K562 (cell line): Measurements from ENCODE around the gene CBX8. TPM values are rescaled to one million over a fixed set of nuclear protein-coding genes. Genes with fewer than 3 reads are reported as not detected.

Experiments
- ATAC-seq: fragments of 200-7000 bp; cut with Tn5 transposase; 3 replicates; pipeline ENCODE4 v1.9.1; 2020; ENCODE audit warnings: moderate library complexity
- BruUV-seq: library from RNA; stranded (reverse); fragments of 400-500 nt; replicated peaks from 2 replicates; lab custom pipeline; 2021; lab: Mats Ljungman, UMichigan
- CTCF ChIA-PET: fragments of 300-600 bp; formaldehyde crosslinking; extraction: SDS; loops from one replicate; lab custom pipeline; 2021; ENCODE audit warnings: low intra/inter-chr PET ratio; lab: Yijun Ruan, JAX
- POLR2A ChIA-PET: fragments of 300-600, 350-650 bp; sonication (Branson Sonifier 250); formaldehyde crosslinking; extraction: SDS; loops from one replicate; lab custom pipeline; 2021; ENCODE audit warnings: antibody characterized with exemption, inconsistent platforms; lab: Yijun Ruan, JAX
- DNase-seq, 4 experiments: peaks; one replicate each; pipeline versions ENCODE4 v3.0.0 to v3.0.0-alpha.2; 2011 to 2018; ENCODE audit warnings: low spot score in 3 of 4, mixed read lengths in 3 of 4; ENCODE audit errors: extremely low read depth in 1 of 4
- FAIRE-seq: peaks from 2 replicates; lab custom pipeline; 2011; peaks lifted over from hg19 to GRCh38; lab: Jason Lieb, UNC
- H2AFZ ChIP-seq: 2 replicates; pipeline ENCODE4 v1.6.0; 2011; ENCODE audit warnings: low read depth, low read length, control low read depth, inconsistent platforms
- H3K27ac ChIP-seq: fragments of 200-600 bp; 3 replicates; pipeline ENCODE4 v1.8.0; 2011; ENCODE audit warnings: low read depth, mild to moderate bottlenecking, control low read depth, inconsistent platforms, low read length, moderate library complexity, mixed read lengths; ENCODE audit errors: extremely low read depth
- H3K27me3 ChIP-seq, 2 experiments: fragments of 300-600 bp in 1 of 2; 2 replicates in 1 of 2; 3 replicates in 1 of 2; pipeline versions ENCODE4 v1.6.0 to v1.8.0; 2011; ENCODE audit warnings: inconsistent platforms in 2 of 2, low read length in 2 of 2, mild to moderate bottlenecking in 1 of 2, mixed read lengths in 1 of 2, moderate library complexity in 1 of 2; ENCODE audit not compliant: control insufficient read depth in 2 of 2, insufficient read depth in 2 of 2
- H3K36me3 ChIP-seq: fragments of 300-600 bp; 3 replicates; pipeline ENCODE4 v1.8.0; 2011; ENCODE audit warnings: mild to moderate bottlenecking, low read length, inconsistent platforms; ENCODE audit not compliant: control insufficient read depth, insufficient read depth
- H3K4me1 ChIP-seq, 2 experiments: fragments of 200-600 bp in 1 of 2; replicated peaks in 1 of 2; 2 replicates in 1 of 2; 3 replicates in 1 of 2; pipeline versions ENCODE4 v1.5.1 to v1.8.0; 2011; ENCODE audit warnings: inconsistent platforms in 2 of 2, low read length in 2 of 2, mild to moderate bottlenecking in 1 of 2, mixed read lengths in 1 of 2, moderate library complexity in 1 of 2; ENCODE audit not compliant: control insufficient read depth in 2 of 2, insufficient read depth in 2 of 2
- H3K4me2 ChIP-seq: 2 replicates; pipeline ENCODE4 v1.6.1; 2011; ENCODE audit warnings: low read length, control low read depth, inconsistent platforms, mixed read lengths; ENCODE audit not compliant: insufficient read depth
- H3K4me3 ChIP-seq: fragments of 200-600 bp; sonication (generic), shearing (Covaris generic); 2 replicates; pipeline ENCODE4 v1.5.1; 2016; ENCODE audit warnings: control low read depth, inconsistent platforms
- H3K79me2 ChIP-seq: fragments of 200-600 bp; 3 replicates; pipeline ENCODE4 v1.8.0; 2011; ENCODE audit warnings: low read length, inconsistent platforms; ENCODE audit not compliant: control insufficient read depth, insufficient read depth
- H3K9ac ChIP-seq, 2 experiments: 2 replicates each; pipeline versions ENCODE4 v1.6.0 to v1.6.1; 2011; ENCODE audit warnings: low read depth in 2 of 2, low read length in 2 of 2, control low read depth in 1 of 2, inconsistent platforms in 1 of 2, mild to moderate bottlenecking in 1 of 2, mixed read lengths in 1 of 2; ENCODE audit not compliant: insufficient read depth in 1 of 2
- H3K9me1 ChIP-seq: one replicate; pipeline ENCODE4 v1.6.0; 2011; ENCODE audit warnings: inconsistent platforms, mild to moderate bottlenecking, low read length, moderate library complexity; ENCODE audit not compliant: control insufficient read depth, insufficient read depth
- H3K9me3 ChIP-seq: replicated peaks from 2 replicates; pipeline ENCODE4 v1.5.1; 2011; ENCODE audit warnings: low read depth, low read length, inconsistent platforms; ENCODE audit not compliant: control insufficient read depth, insufficient read depth
- H4K20me1 ChIP-seq: replicated peaks from 2 replicates; pipeline ENCODE4 v1.6.1; 2011; ENCODE audit warnings: low read length, inconsistent platforms, mixed read lengths; ENCODE audit not compliant: control insufficient read depth, insufficient read depth
- PRPF4 ChIP-seq: fragments of 200-400 bp; formaldehyde crosslinking; IDR thresholded peaks from one replicate; pipeline ENCODE4 v1.6.1; 2017; ENCODE audit warnings: low read length, low read depth, mild to moderate bottlenecking; ENCODE audit not compliant: insufficient read depth, poor library complexity, severe bottlenecking
- SRF ChIP-seq, 2 experiments: fragments of 250-450, 450-650 bp in 1 of 2; sonication (Bioruptor Pico) in 1 of 2; sonication (generic) in 1 of 2; formaldehyde crosslinking; IDR thresholded peaks; 2 replicates each; pipeline versions ENCODE4 v1.5.0 to v1.5.1; 2020 to 2022; ENCODE audit warnings: mild to moderate bottlenecking in 1 of 2, missing genetic modification reagents in 1 of 2
- WGBS: fragments of 100-300 bp; shearing (Covaris generic); methylation state at CpG from one replicate; pipeline ENCODE4 v1.1.6; 2016; ENCODE audit warnings: low coverage, mixed read lengths; ENCODE audit not compliant: insufficient coverage; ENCODE audit errors: missing lambda C conversion rate; 5-methylcytosine and 5-hydroxymethylcytosine counted together
- in situ Hi-C: fragments of 300-500 bp; cut with MboI; formaldehyde crosslinking; loops from 4 replicates; pipeline ENCODE4 v1.15.0; 2018; ENCODE audit warnings: inconsistent platforms, mixed read lengths
- intact Hi-C: fragments of 100-400 bp; cut with micrococcal nuclease; formaldehyde crosslinking; loops from 2 replicates; pipeline ENCODE4 v1.14.2; 2022
- polyA plus RNA-seq, 8 experiments: library from polyadenylated mRNA; depleted of rRNA in 4 of 8; stranded (reverse) in 5 of 8; unstranded in 3 of 8; fragments of >200 nt; fragmentation: Nextera tagmentation in 2 of 8; fragmentation: Illumina TruSeq in 1 of 8; extraction: Ambion mirVana in 2 of 8; extraction: Trizol in 1 of 8; gene quantifications; 2 replicates each; pipeline versions ENCODE4 v1.2.1 to v1.2.3, GENCODE V29; 2011 to 2014; ENCODE audit warnings: inconsistent platforms in 1 of 8, missing spikeins in 1 of 8
- total RNA-seq, 7 experiments: library from RNA; depleted of rRNA in 6 of 7; stranded (reverse); fragments of >200 nt in 6 of 7; fragmentation: Illumina TruSeq in 2 of 7; extraction: Trizol in 2 of 7; gene quantifications; 2 replicates each; pipeline versions ENCODE4 v1.2.1 to v1.2.3, GENCODE V29; 2011 to 2021; ENCODE audit warnings: low replicate concordance in 1 of 7

CBX8 gene
- total and polyA plus RNA-seq, 9 of the 15 experiments (the other 6 are each of a cell fraction or from before 2014, with no cell fraction given): 0.08 to 11.9 (median 2.6) TPM

DNA sequence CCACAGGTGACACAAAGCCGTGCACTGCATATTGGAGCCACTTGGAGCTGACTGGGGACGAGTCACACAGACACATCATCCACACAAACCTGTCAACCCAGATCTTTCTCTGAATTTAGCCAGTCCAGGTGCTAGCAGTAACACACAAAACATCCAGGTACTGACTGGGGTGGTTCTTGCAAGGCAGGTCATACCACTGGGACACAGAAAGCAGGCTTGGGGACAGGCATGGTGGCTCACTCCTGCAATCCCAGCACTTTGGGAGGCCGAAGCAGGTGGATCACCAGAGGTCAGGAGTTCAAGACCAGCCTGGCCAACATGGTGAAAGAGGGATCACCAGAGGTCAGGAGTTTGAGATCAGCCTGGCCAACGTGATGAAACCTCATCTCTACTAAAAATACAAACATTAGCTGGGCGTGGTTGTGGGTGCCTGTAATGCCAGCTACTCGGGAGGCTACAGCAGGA, 51.2 kb downstream of the CBX8 start (continued):
- no peak for TF ChIP-seq PRPF4

DNA sequence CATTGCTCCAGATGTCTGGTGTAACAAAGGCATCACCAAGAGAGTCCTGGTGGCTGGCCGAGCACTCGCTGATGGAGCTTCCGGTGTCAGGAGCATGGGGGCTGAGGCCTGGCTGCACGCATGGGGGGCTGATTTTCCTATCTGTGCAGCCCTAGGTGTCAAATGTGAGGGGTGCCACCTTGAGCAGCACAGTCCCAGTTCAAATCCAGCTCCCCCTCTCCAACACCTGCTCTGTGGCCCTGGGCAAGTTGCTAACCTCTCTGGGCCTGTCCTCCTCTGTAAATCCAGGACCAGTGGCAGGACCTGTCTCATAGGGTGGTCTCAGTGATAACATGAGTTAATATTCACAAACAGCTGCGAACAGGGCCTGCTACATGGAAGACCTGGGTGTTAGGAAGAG, 53.3 kb downstream of the CBX8 start:
- peaks cover 4 to 30% of the 10 kb centered on the region in 2 experiments; a peak in 4 of 5 replicates for H3K4me1 ChIP-seq
- WGBS: 8% methylated on average over 5 of the region's 5 CpGs
- ATAC-seq (no peak), DNase-seq (no peak)
- in situ Hi-C loops: loop anchor here (10.0 kb wide), 1 partner anchor 171 kb away; no protein-coding TSS in a partner anchor
- no peaks in the 10 kb centered on the region for H3K9me3 ChIP-seq
- intact Hi-C loops: loop anchor here (2.0 to 10.0 kb wide), 3 partner anchors 34 to 171 kb away; partner anchors contain the start of genes CBX2 and CBX4
- H3K4me2 ChIP-seq: no peak overlapping the region
- BruUV-seq: no TSS peak
- H2AFZ ChIP-seq: no peak overlapping the region
- no peaks in the 10 kb centered on the region for H3K79me2 ChIP-seq
- H3K36me3 ChIP-seq: no peaks in the 10 kb centered on the region
- POLR2A ChIA-PET: interaction anchor here (0.6 to 1.5 kb wide), 6 partner anchors 11 to 96 kb away, joined by 3 to 4 read pairs (median 3); partner anchors contain the start of gene CBX4
- no peak for TF ChIP-seq SRF (CRISPR knock-in tag; IDR thresholded peaks at IDR 0.05)
- TF ChIP-seq, all 486 proteins: peak for 0
- H3K4me3 ChIP-seq: no peak overlapping the region
- no peak overlapping the region for H3K27ac ChIP-seq
- CTCF ChIA-PET: interaction anchor here (0.5 kb wide), 1 partner anchor 92 kb away, joined by 4 read pairs; no protein-coding TSS in a partner anchor
- H3K27me3 ChIP-seq: peaks cover 14 to 21% of the 10 kb centered on the region in 2 experiments
- no peak for FAIRE-seq
- no peaks in the 10 kb centered on the region for H3K9me1 ChIP-seq
- 0 out of 4 replicates have a peak overlapping the region, but pooled peaks of 1 of the 2 experiments have one; percentile 14 for H3K9ac ChIP-seq
- H4K20me1 ChIP-seq: 0 out of 2 replicates have a peak, but pooled peaks cover 3% of the 10 kb centered on the region
